Glutamatergic neuron (in vitro differentiated cells): ENCODE results near the gene PLCG2. TPM values are rescaled to one million over a fixed set of nuclear protein-coding genes. Genes with fewer than 3 reads are reported as not detected.

ENCODE experiments used
- DNase-seq: peaks from one replicate; pipeline ENCODE4 v3.0.0; 2022
- H3K27ac Mint-ChIP-seq: one replicate; pipeline ENCODE4 v1.8.0; 2020; ENCODE audit warnings: mild to moderate bottlenecking, mixed read lengths, inconsistent platforms; ENCODE audit not compliant: unreplicated experiment
- H3K27me3 Mint-ChIP-seq: one replicate; pipeline ENCODE4 v1.8.0; 2020; ENCODE audit warnings: mild to moderate bottlenecking, moderate library complexity, mixed read lengths, inconsistent platforms; ENCODE audit not compliant: unreplicated experiment
- H3K36me3 Mint-ChIP-seq: one replicate; pipeline ENCODE4 v1.8.0; 2020; ENCODE audit warnings: mild to moderate bottlenecking, mixed read lengths, inconsistent platforms; ENCODE audit not compliant: unreplicated experiment
- H3K4me1 Mint-ChIP-seq: one replicate; pipeline ENCODE4 v1.8.0; 2020; ENCODE audit warnings: mild to moderate bottlenecking, low read depth, mixed read lengths, inconsistent platforms; ENCODE audit not compliant: unreplicated experiment
- H3K4me3 Mint-ChIP-seq: one replicate; pipeline ENCODE4 v1.8.0; 2020; ENCODE audit warnings: mild to moderate bottlenecking, mixed read lengths, inconsistent platforms; ENCODE audit not compliant: unreplicated experiment
- H3K9me3 Mint-ChIP-seq: one replicate; pipeline ENCODE4 v1.8.0; 2020; ENCODE audit warnings: mild to moderate bottlenecking, moderate library complexity, mixed read lengths, inconsistent platforms; ENCODE audit not compliant: unreplicated experiment
- total RNA-seq: library from RNA; stranded (reverse); fragmentation: NEBNext Ultra II Directional; extraction: Animal tissue kit (Norgen Biotek cat#: 25700); gene quantifications from one replicate; pipeline ENCODE4 v1.2.1, GENCODE V29; 2021; ENCODE audit not compliant: unreplicated experiment
- TF ChIP-seq, protein P1 (sequence below): fragments of 200-600 bp; sonication (generic); IDR thresholded peaks from one replicate; pipeline ENCODE4 v1.5.0; 2021; ENCODE audit not compliant: partially characterized antibody, unreplicated experiment

Gene PLCG2
- total RNA-seq, 1 donor from 2014 or later: 0.49 TPM

DNA sequence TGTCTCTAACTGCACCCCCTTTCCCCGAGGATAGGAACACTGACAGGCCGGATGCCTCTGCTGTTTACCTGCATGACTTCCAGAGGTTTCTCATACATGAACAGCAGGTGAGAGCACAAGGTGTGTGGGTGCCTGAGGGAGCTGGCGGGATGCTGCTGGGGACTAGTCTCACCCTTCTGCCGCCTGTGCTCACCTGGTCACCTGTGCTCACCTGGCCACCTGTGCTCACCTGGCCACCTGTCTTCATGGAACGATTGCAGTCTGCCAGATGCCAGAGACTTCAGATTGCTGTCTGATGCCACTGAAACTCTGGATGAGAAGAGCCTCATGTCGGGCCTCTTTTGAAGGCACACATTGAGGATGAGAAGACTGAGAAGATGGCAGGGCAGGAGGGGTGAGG lies 104.1 kb downstream of the PLCG2 start:
- no peak for DNase-seq
- H3K27ac Mint-ChIP-seq: no peak overlapping the region
- H3K9me3 Mint-ChIP-seq: peaks cover 3% of the 10 kb centered on the region
- H3K4me3 Mint-ChIP-seq: no peak overlapping the region
- H3K27me3 Mint-ChIP-seq: no peaks in the 10 kb centered on the region
- TF ChIP-seq, protein P1, sequence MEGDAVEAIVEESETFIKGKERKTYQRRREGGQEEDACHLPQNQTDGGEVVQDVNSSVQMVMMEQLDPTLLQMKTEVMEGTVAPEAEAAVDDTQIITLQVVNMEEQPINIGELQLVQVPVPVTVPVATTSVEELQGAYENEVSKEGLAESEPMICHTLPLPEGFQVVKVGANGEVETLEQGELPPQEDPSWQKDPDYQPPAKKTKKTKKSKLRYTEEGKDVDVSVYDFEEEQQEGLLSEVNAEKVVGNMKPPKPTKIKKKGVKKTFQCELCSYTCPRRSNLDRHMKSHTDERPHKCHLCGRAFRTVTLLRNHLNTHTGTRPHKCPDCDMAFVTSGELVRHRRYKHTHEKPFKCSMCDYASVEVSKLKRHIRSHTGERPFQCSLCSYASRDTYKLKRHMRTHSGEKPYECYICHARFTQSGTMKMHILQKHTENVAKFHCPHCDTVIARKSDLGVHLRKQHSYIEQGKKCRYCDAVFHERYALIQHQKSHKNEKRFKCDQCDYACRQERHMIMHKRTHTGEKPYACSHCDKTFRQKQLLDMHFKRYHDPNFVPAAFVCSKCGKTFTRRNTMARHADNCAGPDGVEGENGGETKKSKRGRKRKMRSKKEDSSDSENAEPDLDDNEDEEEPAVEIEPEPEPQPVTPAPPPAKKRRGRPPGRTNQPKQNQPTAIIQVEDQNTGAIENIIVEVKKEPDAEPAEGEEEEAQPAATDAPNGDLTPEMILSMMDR: no peak
- no peaks in the 10 kb centered on the region for H3K4me1 Mint-ChIP-seq
- H3K36me3 Mint-ChIP-seq: no peaks in the 10 kb centered on the region

DNA sequence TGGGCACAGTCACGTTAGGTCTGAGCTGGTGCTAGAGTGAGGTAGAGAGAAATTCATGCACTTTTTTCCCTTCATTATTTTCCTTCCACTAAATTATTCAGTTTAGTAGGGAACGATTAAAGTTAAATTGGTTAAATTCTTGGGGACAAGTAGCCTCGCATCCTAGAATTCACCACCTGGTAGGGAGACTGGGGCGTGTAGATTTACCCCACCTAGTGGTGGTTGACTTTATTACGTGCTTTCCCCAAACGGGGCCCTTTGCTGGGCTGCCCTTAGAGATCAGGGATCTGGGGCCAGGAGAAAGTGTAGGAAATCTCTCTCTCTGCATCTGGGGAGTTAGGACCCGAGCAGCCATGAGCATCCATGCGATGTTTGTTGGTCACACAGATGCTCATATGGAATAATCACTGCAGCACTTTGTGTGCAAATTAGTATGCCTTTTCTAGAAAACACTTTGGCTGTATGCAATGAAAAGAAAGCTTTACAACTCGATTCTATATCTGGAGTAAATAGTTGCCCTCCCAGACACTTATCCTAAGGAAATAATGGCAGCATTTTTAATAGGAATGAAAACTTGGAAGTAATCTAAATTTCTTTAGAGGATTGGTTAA lies 107.0 kb downstream of the PLCG2 start:
- no peak overlapping the region for H3K4me3 Mint-ChIP-seq
- H3K4me1 Mint-ChIP-seq: no peaks in the 10 kb centered on the region
- no peaks in the 10 kb centered on the region for H3K36me3 Mint-ChIP-seq
- TF ChIP-seq, protein P1: peak; percentile 81
- no peaks in the 10 kb centered on the region for H3K27me3 Mint-ChIP-seq
- DNase-seq: no peak
- H3K27ac Mint-ChIP-seq: no peak overlapping the region
- no peaks in the 10 kb centered on the region for H3K9me3 Mint-ChIP-seq

DNA sequence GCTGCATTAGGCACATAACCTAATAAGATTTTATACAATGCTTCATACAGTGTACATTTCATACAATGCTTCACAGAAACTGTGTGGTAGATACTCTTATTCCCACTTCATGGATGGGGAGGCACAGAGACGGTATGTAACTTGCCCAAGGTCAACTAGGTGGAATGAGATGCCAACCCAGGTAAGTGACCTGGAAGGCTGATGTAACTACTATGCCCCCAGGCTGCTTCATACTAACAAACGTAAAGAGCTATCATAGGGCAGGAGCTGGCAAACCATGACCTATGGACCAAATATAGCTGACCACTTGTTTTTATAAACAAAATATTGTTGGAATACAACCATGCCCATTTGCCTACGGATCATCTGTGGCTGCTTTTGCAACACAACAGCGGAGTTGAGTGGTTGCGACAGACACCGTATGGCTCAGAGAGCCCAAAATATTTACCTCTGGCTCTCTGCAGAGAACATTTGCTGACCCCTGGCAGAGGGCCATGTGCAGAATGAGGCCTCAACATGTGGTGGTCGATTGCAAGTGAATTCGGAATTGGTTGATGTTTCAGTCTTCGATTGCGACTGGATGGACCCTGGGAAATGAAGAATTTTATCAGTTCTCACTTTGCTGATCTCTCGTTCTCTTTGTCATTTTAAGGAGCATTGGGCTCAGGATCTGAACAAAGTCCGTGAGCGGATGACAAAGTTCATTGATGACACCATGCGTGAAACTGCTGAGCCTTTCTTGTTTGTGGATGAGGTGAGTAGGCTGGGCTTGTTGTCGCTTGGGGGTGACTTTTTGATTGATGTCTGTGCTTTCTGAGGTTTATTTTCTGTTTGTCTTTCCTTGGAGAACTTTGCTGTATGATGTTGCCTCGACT lies 109.7 kb downstream of the PLCG2 start:
- Mint-ChIP-seq H3K4me3 (no peak overlapping the region), H3K4me1 (no peaks in the 10 kb centered on the region), H3K27me3 (no peaks in the 10 kb centered on the region), H3K27ac (no peak overlapping the region), H3K9me3 (no peaks in the 10 kb centered on the region), H3K36me3 (no peaks in the 10 kb centered on the region)
- TF ChIP-seq, protein P1: no peak
- no peak for DNase-seq

DNA sequence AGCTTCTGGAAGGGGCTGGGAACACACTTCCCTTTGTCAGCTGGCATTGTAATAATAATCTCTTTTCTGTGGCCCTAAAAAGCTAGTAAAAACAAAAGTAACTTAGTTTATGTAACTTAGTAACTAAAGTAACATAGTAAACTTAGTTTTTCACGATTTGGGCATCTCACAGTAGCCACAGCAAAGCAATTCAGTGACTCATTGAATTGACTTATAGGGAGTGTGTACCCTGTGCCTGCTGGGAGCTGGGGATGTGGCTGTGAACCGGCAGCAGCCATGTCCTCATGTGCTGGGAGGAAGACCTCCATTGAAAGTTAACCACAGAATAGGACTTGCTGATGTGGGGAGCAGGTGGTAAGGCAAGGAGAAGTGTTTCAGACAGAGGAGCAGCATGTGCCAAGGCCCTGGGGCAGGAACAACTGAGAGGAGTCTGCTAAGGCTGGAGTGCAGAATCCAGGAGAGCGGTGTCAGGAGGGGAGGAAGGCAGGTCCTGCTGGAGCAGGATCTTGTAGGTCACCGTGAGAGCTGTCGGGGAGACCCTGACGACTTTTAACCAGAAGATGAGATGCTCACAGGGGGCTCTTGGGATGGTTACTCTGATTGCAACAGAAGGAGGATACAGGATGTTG lies 112.8 kb downstream of the PLCG2 start:
- no peaks in the 10 kb centered on the region for H3K27me3 Mint-ChIP-seq
- no peak overlapping the region for H3K27ac Mint-ChIP-seq
- no peak for DNase-seq
- no peaks in the 10 kb centered on the region for H3K4me1 Mint-ChIP-seq
- no peaks in the 10 kb centered on the region for H3K9me3 Mint-ChIP-seq
- TF ChIP-seq, protein P1: no peak
- no peak overlapping the region for H3K4me3 Mint-ChIP-seq
- H3K36me3 Mint-ChIP-seq: no peaks in the 10 kb centered on the region
